ENCODE results near the gene LCT.
"Not testable (repeated sequence)": the region's sequence is repeated elsewhere in the genome, so short reads cannot be mapped to it uniquely, and the experiment has no call there.

Gene LCT

DNA sequence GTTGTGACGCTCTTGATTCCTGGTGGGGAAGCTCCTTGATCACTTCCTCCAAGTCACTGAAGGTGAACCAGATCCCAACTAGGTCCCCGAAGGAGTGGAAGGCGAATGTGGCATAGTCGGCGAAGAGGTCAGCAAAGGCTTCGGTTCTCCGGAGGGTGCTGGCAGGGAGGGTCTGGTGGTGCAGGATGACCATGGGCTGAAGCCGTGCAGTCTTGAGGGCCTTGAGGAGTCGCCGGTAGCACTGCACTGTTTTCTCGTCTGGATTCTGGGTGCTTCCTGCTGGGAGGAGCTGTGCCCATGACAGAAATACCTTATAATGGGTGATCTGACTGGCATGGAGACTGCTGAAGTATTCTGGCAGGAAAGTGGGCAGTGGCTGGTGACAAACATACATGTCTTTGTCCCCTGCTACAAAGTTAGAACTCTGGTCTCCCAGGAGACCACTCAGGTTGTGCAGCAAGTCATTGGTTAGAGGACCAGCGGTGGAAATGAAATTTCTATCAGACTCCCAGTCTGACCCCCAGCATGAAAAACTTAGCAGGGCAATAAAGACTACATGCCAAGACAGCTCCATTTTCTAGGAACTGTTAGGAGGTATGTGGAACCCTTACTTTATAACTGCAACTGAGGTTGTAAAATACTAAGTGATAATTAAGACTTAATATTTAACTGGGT lies at the start of gene LCT:
TSS of gene LCT (minus strand) at position 589 of the 675 bp plus-strand sequence. CDS start at position 574, 15 bp downstream.
- DNase-seq (ENCODE audit: low read depth) = no peak

DNA sequence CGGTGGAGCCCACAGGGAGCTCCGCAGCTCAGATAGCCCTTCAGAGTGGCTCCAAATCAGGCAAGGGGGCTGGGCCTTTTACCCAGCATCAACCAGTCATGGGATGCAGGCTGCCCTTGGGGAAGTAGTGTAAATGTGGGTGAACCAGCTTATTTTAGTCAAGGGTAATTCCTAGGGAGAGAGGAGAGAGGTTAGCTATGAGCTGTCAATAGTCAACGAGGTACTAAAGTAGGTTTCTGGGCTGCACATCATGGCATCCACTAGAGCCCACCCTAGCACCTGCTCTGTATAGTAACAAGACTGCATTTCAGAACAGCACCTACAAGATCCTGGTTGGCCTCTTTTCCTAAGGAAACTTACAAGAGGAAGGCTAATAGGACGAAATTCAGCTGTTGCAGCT lies 48.7 kb upstream of the LCT start:
- no peak for DNase-seq (ENCODE audit: low read depth)

DNA sequence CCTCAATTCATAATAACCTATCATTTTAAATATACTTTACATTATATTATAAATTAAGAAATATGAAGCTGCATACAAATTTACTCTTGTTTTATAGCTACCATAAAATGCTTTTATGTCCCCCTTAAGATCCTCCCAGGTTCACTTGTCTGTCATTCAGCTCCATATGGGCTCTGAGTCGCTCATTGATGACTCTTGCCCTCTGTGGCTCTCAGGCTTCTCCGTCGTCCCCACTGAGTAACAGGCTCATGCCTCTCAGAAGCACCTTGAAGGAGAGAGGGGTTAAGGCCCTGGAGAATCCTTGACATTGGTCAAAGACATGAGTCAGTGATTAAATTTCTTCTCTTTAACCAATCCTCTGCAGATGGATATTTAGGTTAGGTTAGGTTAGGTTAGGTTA lies 45.4 kb upstream of the LCT start:
- DNase-seq (ENCODE audit: low read depth) = no peak

DNA sequence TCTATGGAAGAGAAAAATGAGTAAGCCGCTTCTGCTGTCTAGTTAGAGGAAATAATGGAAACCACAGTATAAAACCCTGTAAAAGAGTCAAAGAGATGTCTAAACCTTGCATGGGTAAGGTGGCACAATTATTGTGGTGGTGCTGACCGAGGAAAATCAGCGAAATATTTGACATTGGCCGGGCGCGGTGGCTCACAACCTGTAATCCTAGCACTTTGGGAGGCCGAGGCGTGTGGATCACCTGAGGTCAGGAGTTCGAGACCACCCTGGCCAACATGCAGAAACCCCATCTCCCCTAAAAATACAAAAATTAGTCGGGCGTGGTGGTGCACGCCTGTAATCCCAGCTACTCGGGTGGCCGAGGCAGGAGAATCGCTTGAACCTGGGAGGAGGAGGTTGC lies 39.8 kb upstream of the LCT start:
- DNase-seq (ENCODE audit: low read depth) = not testable (repeated sequence)

- DNase-seq (ENCODE audit: low read depth) = peak; percentile 98
Measured at GRCh38 chr2:135876066-135876711, 39.2 kb upstream of the LCT start, which contains the start of gene MCM6. MCM6 (minus strand) TSS chr2:135876443; CDS start chr2:135876365, 78 bp downstream.

GRCh38 chr2:135875491-135876065 lies 38.6 kb upstream of the LCT start:
- peak; percentile 71 for DNase-seq (ENCODE audit: low read depth)

GRCh38 chr2:135874777-135875365 lies 37.9 kb upstream of the LCT start:
- DNase-seq (ENCODE audit: low read depth) = no peak

- DNase-seq (ENCODE audit: low read depth) = no peak
Measured at GRCh38 chr2:135870571-135870970, 33.6 kb upstream of the LCT start.

- DNase-seq (ENCODE audit: low read depth) = no peak
Measured at GRCh38 chr2:135863233-135863632, 26.2 kb upstream of the LCT start.

DNA sequence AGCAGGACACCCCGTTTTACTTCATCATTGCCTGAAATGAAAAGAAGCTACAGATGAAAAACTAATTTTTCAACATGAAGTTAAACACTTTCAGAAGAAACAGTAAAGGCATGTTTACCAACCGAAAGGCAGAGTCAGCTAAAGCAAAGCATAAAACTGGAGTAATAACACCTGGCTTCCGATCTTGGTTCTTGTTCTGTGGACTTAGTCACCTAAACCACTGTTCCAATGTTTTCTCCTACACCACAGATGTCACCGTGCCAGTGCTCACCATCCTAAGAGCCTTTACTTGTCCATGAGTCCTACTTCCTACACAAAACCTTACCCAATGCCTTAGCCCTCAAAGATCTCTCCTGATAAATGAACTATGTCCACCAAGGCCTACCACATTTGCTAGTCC lies 25.7 kb upstream of the LCT start:
- DNase-seq (ENCODE audit: low read depth) = no peak

DNA sequence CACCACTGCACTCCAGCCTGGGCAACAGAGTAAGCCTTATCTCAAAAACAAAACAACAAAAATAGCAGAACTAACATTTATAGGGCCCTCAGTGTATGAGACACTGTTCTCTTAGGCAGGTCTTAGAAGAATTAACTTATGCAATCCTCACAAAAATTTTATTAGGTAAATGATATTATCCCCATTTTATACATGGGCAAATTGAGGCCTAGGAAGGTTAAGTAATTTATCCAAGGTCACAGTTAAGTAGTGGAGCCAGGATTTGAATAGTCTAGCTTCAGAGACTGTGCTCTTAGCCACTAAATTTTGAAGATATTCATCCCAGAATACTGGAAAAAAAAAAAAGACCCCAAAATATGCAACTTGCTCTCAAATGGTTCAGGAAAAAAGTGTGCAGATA lies 16.4 kb upstream of the LCT start:
- no peak for DNase-seq (ENCODE audit: low read depth)

- no peak for DNase-seq (ENCODE audit: low read depth)
Measured at GRCh38 chr2:135851858-135852257, 14.9 kb upstream of the LCT start.

GRCh38 chr2:135850892-135851668 lies 14.1 kb upstream of the LCT start:
- no peak for DNase-seq (ENCODE audit: low read depth)

GRCh38 chr2:135849087-135849486 lies 12.1 kb upstream of the LCT start:
- DNase-seq (ENCODE audit: low read depth) = no peak

- DNase-seq (ENCODE audit: low read depth) = no peak
Measured at GRCh38 chr2:135845997-135846396, 9.0 kb upstream of the LCT start.

GRCh38 chr2:135845257-135845656 lies 8.3 kb upstream of the LCT start:
- no peak for DNase-seq (ENCODE audit: low read depth)

- no peak for DNase-seq (ENCODE audit: low read depth)
Measured at GRCh38 chr2:135844301-135844895, 7.4 kb upstream of the LCT start.

- no peak for DNase-seq (ENCODE audit: low read depth)
Measured at GRCh38 chr2:135843671-135844070, 6.7 kb upstream of the LCT start.

DNA sequence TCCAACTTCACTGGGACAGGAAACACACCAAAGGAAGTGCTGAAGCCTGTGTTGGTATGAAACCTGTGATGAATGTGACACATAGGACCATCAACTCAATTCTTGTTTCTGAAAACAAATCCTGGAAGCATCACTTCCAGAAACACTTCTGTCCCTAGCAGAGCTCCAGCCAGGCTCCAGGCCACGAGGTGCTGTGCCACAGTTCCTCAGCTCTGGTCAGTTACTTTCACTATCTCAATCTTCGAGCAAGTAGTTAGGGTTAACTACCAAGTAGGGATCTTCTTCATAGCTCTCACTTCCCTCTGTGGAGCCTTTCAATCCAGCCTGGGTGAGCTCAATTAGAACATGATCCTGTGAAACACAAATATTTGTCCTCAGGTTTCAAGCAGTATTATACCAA lies 3.6 kb upstream of the LCT start:
- DNase-seq (ENCODE audit: low read depth) = no peak

DNA sequence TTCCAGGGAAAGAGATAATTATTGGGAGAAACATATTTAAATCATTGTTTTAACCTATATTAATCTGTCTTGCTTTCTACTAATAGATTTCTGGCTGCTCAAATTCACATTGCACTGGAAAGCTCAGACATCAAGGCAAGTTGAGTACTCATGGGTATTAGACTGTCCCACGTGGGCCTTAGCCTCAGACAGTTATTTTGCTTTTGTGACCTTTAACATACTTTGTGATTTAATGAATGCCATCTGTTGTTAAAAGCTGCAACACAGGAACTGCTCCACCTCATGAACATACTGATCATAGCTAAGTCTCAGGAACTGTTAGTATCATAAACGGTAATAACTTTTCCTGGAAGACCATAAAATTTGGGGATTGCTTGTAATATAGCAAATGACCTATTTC lies 2.7 kb upstream of the LCT start:
- DNase-seq (ENCODE audit: low read depth) = no peak

- no peak for DNase-seq (ENCODE audit: low read depth)
Measured at GRCh38 chr2:135838502-135838901, 1.5 kb upstream of the LCT start.

DNA sequence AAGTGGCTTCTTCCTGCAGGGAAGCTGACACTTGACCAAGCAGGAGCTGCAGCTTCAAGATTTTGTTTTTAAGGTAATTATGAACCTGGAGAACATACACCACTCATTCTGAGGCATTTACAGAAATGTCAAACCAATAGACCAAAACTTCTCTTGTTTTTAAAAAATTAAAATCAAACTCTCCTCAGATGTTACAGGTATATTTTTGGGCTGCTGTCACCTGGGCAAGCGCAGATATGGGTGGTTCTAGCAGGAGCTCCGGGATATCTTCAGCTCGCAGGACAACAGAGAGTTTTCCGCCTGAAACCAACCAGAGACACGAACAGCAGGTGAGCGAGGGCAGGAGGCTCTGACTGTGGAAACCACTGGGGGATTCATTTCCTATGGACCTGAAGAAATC lies 4.1 kb downstream of the LCT start:
- DNase-seq (ENCODE audit: low read depth) = no peak

Data from activated T-cell treated with anti-CD3 and anti-CD28 coated beads for 24 hours (primary cell).